HL-60 (cell line): ENCODE measurements around the gene PRICKLE2.

Source experiments
- DNase-seq, 2 experiments: peaks; one replicate each; pipeline ENCODE4 v3.0.0-alpha.2; 2010 to 2020; ENCODE audit warnings: low read depth in 1 of 2, low spot score in 1 of 2
- H3K27ac ChIP-seq: fragments of 250-450 bp; sonication (Bioruptor Pico); replicated peaks from 2 replicates; pipeline ENCODE4 v1.5.1; 2020; ENCODE audit warnings: mild to moderate bottlenecking, moderate library complexity
- H3K27me3 ChIP-seq: fragments of 250-450 bp; sonication (Bioruptor Pico); 2 replicates; pipeline ENCODE4 v1.5.1; 2021; ENCODE audit warnings: mild to moderate bottlenecking, moderate library complexity; ENCODE audit not compliant: insufficient read depth, poor library complexity, severe bottlenecking
- H3K4me3 ChIP-seq: replicated peaks from 2 replicates; pipeline ENCODE4 v1.5.1; 2011; ENCODE audit warnings: mild to moderate bottlenecking, control low read depth, low read length; ENCODE audit not compliant: insufficient read depth
- CTCF ChIP-seq: IDR thresholded peaks from one replicate; pipeline ENCODE4 v1.5.1; 2011; ENCODE audit warnings: low read length, control low read depth, inconsistent platforms; ENCODE audit not compliant: insufficient read depth
- GABPA ChIP-seq: IDR thresholded peaks from 2 replicates; pipeline ENCODE4 v1.6.1; 2012; ENCODE audit warnings: low read depth
- POLR2AphosphoS5 ChIP-seq: IDR thresholded peaks from 2 replicates; pipeline ENCODE4 v1.6.1; 2012; ENCODE audit warnings: low read depth
- REST ChIP-seq: IDR thresholded peaks from 2 replicates; pipeline ENCODE4 v1.6.1; 2012; ENCODE audit warnings: low read depth; ENCODE audit not compliant: insufficient replicate concordance
- SPI1 ChIP-seq: IDR thresholded peaks from 2 replicates; pipeline ENCODE4 v1.6.1; 2012; ENCODE audit warnings: low read depth, mild to moderate bottlenecking, borderline replicate concordance
- long read RNA-seq: library from polyadenylated mRNA; unstranded; transcript quantifications from one replicate; pipeline ENCODE4 v2.0.0, GENCODE V29; 2020

PRICKLE2 gene
- long read RNA-seq = 0 reads

GRCh38 chr3:64224826-64225610, at the start of gene PRICKLE2:
Gene PRICKLE2, minus strand, starts transcription at chr3:64225466. Its CDS starts 26,539 bp downstream, at chr3:64198927.
- no peak for TF ChIP-seq POLR2AphosphoS5
- no peak for DNase-seq
- H3K4me3 ChIP-seq = no peak within 1 kb of the TSS
- no peak within 1 kb of the TSS for H3K27ac ChIP-seq
- no peaks in the 10 kb centered on the region for H3K27me3 ChIP-seq

- Histone ChIP-seq H3K27ac (no peak overlapping the region), H3K4me3 (no peak overlapping the region), H3K27me3 (no peaks in the 10 kb centered on the region)
- TF ChIP-seq CTCF (no peak), POLR2AphosphoS5 (no peak), REST (no peak), GABPA (no peak), SPI1 (no peak)
- DNase-seq = no peak
Measured at GRCh38 chr3:64272842-64273241, 47.6 kb upstream of the PRICKLE2 start.

- Histone ChIP-seq H3K4me3 (no peak overlapping the region), H3K27me3 (no peaks in the 10 kb centered on the region), H3K27ac (no peak overlapping the region)
- no peak for TF ChIP-seq REST
- no peak for TF ChIP-seq SPI1
- no peak for TF ChIP-seq POLR2AphosphoS5
- TF ChIP-seq CTCF = no peak
- TF ChIP-seq GABPA = no peak
- no peak for DNase-seq
Measured at GRCh38 chr3:64272271-64272670, 47.0 kb upstream of the PRICKLE2 start.

- no peaks in the 10 kb centered on the region for H3K27me3 ChIP-seq
- no peak for DNase-seq
- H3K4me3 ChIP-seq = no peak overlapping the region
- TF ChIP-seq POLR2AphosphoS5 (no peak), SPI1 (no peak), GABPA (no peak), CTCF (no peak)
- no peak overlapping the region for H3K27ac ChIP-seq
Measured at GRCh38 chr3:64271631-64272030, 46.4 kb upstream of the PRICKLE2 start.
